ENCODE results near the gene C16orf78. TPM values are rescaled to one million over a fixed set of nuclear protein-coding genes. Genes with fewer than 3 reads are reported as not detected.

Gene C16orf78
- total RNA-seq (ENCODE audit: insufficient read depth, low replicate concordance), result not detected

GRCh38 chr16:49373504-49373903, at the start of gene C16orf78:
Gene C16orf78, plus strand, starts transcription at chr16:49373804. Its CDS starts 136 bp downstream, at chr16:49373940.
- DNase-seq (ENCODE audit: low spot score), result no peak

GRCh38 chr16:49324703-49325102, 48.9 kb upstream of the C16orf78 start:
- no peak for DNase-seq (ENCODE audit: low spot score)

GRCh38 chr16:49327466-49327865, 46.1 kb upstream of the C16orf78 start:
- DNase-seq (ENCODE audit: low spot score), result no peak

GRCh38 chr16:49328325-49328724, 45.3 kb upstream of the C16orf78 start:
- DNase-seq (ENCODE audit: low spot score), result no peak

GRCh38 chr16:49330562-49331201, 42.9 kb upstream of the C16orf78 start:
- DNase-seq (ENCODE audit: low spot score), result no peak

GRCh38 chr16:49332589-49333258, 40.9 kb upstream of the C16orf78 start:
- DNase-seq (ENCODE audit: low spot score), result no peak

GRCh38 chr16:49333259-49333597, 40.4 kb upstream of the C16orf78 start:
- DNase-seq (ENCODE audit: low spot score), result no peak

GRCh38 chr16:49335828-49336227, 37.8 kb upstream of the C16orf78 start:
- no peak for DNase-seq (ENCODE audit: low spot score)

- no peak for DNase-seq (ENCODE audit: low spot score)
Observed at GRCh38 chr16:49336581-49336980, 37.0 kb upstream of the C16orf78 start.

GRCh38 chr16:49337814-49338350, 35.7 kb upstream of the C16orf78 start:
- no peak for DNase-seq (ENCODE audit: low spot score)

GRCh38 chr16:49338611-49339265, 34.9 kb upstream of the C16orf78 start:
- no peak for DNase-seq (ENCODE audit: low spot score)

GRCh38 chr16:49340466-49340865, 33.1 kb upstream of the C16orf78 start:
- DNase-seq (ENCODE audit: low spot score), result no peak

GRCh38 chr16:49341706-49342105, 31.9 kb upstream of the C16orf78 start:
- no peak for DNase-seq (ENCODE audit: low spot score)

- DNase-seq (ENCODE audit: low spot score), result no peak
Observed at GRCh38 chr16:49342336-49343265, 31.0 kb upstream of the C16orf78 start.

- no peak for DNase-seq (ENCODE audit: low spot score)
Observed at GRCh38 chr16:49343291-49343690, 30.3 kb upstream of the C16orf78 start.

- DNase-seq (ENCODE audit: low spot score), result no peak
Observed at GRCh38 chr16:49344401-49344800, 29.2 kb upstream of the C16orf78 start.

GRCh38 chr16:49345829-49346228, 27.8 kb upstream of the C16orf78 start:
- no peak for DNase-seq (ENCODE audit: low spot score)

- DNase-seq (ENCODE audit: low spot score), result no peak
Observed at GRCh38 chr16:49346459-49346858, 27.1 kb upstream of the C16orf78 start.

- no peak for DNase-seq (ENCODE audit: low spot score)
Observed at GRCh38 chr16:49347476-49347875, 26.1 kb upstream of the C16orf78 start.

GRCh38 chr16:49348408-49349176, 25.0 kb upstream of the C16orf78 start:
- DNase-seq (ENCODE audit: low spot score), result no peak

All from umbilical cord (tissue), 2 donors.